ENCODE measurements around the gene NKX6-2.

DNA sequence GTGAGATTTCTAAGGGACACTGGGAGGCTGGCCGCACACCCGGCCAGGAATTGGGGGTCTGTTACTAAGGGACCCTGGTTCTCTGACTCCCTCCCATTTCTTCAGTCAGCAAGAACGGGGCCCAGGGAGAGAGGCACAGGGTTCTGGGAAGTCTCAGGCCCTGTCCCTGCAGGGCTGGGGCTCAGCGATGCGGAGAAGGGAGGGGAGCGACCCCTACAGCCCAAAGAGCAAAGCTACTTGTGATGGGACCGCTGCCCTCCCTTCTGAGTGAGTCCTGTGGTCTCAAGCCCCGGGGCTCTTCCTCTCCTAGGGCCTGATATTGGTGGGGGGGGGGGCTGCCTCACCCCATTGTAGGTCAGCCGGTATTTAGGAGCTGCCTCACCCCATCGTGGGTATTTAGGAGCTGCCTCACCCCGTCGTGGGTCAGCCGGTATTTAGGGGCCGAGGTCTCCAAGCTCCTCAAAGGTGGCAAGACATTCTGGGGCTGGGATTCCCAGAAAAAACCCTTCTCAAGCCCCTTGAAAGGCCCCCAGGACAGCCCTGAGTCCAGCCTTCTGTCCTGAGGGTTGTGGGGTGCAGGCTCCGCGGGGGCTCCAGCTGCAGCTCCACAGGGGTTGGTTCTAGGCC lies 16.9 kb upstream of the NKX6-2 start:
- TF ChIP-seq, protein P1, sequence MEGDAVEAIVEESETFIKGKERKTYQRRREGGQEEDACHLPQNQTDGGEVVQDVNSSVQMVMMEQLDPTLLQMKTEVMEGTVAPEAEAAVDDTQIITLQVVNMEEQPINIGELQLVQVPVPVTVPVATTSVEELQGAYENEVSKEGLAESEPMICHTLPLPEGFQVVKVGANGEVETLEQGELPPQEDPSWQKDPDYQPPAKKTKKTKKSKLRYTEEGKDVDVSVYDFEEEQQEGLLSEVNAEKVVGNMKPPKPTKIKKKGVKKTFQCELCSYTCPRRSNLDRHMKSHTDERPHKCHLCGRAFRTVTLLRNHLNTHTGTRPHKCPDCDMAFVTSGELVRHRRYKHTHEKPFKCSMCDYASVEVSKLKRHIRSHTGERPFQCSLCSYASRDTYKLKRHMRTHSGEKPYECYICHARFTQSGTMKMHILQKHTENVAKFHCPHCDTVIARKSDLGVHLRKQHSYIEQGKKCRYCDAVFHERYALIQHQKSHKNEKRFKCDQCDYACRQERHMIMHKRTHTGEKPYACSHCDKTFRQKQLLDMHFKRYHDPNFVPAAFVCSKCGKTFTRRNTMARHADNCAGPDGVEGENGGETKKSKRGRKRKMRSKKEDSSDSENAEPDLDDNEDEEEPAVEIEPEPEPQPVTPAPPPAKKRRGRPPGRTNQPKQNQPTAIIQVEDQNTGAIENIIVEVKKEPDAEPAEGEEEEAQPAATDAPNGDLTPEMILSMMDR (IDR thresholded peaks at IDR 0.05; ENCODE audit: low read depth, low read length): no peak
- no peak for TF ChIP-seq EZH2phosphoT487 (IDR thresholded peaks at IDR 0.05; ENCODE audit: low read depth)

Data from OCI-LY3 (cell line).